Hepatocyte (in vitro differentiated cells): ENCODE results near the gene ABHD17A. TPM values are rescaled to one million over a fixed set of nuclear protein-coding genes. Genes with fewer than 3 reads are reported as not detected.

Experiments
- DNase-seq: peaks from one replicate; pipeline ENCODE4 v3.0.0-alpha.2; 2016; ENCODE audit warnings: low spot score
- H2AFZ ChIP-seq: fragments of 200-600 bp; sonication (generic); 2 replicates; pipeline ENCODE4 v1.6.0; 2016; ENCODE audit warnings: antibody characterized with exemption, mild to moderate bottlenecking
- H3K27ac ChIP-seq: fragments of 200-600 bp; sonication (generic); 2 replicates; pipeline ENCODE4 v1.5.1; 2016; ENCODE audit warnings: mild to moderate bottlenecking
- H3K27me3 ChIP-seq: fragments of 200-600 bp; sonication (generic); 2 replicates; pipeline ENCODE4 v1.6.1; 2016
- H3K36me3 ChIP-seq: fragments of 200-600 bp; sonication (generic); replicated peaks from 2 replicates; pipeline ENCODE4 v1.5.1; 2016; ENCODE audit warnings: low read depth; ENCODE audit not compliant: insufficient read depth
- H3K4me1 ChIP-seq: fragments of 200-600 bp; sonication (generic); 2 replicates; pipeline ENCODE4 v1.5.1; 2016; ENCODE audit warnings: mild to moderate bottlenecking, moderate library complexity; ENCODE audit not compliant: insufficient read depth
- H3K4me2 ChIP-seq: fragments of 200-600 bp; sonication (generic); 2 replicates; pipeline ENCODE4 v1.6.0; 2016
- H3K4me3 ChIP-seq: fragments of 200-600 bp; sonication (generic); 2 replicates; pipeline ENCODE4 v1.5.1; 2016; ENCODE audit warnings: mild to moderate bottlenecking
- H3K79me2 ChIP-seq: fragments of 200-600 bp; sonication (generic); 2 replicates; pipeline ENCODE4 v1.6.0; 2017; ENCODE audit warnings: mild to moderate bottlenecking
- H3K9me2 ChIP-seq: fragments of 200-600 bp; sonication (generic); replicated peaks from 2 replicates; pipeline ENCODE4 v1.6.0; 2017; ENCODE audit warnings: mild to moderate bottlenecking; ENCODE audit not compliant: insufficient read depth
- H3K9me3 ChIP-seq: fragments of 200-600 bp; sonication (generic); 2 replicates; pipeline ENCODE4 v1.5.1; 2016; ENCODE audit warnings: low read depth, mild to moderate bottlenecking
- H4K20me1 ChIP-seq: fragments of 200-600 bp; sonication (generic); 2 replicates; pipeline ENCODE4 v1.6.0; 2016; ENCODE audit warnings: mild to moderate bottlenecking; ENCODE audit not compliant: insufficient read depth, poor library complexity, severe bottlenecking
- CTCF ChIP-seq: fragments of 200-600 bp; sonication (generic); IDR thresholded peaks from 2 replicates; pipeline ENCODE4 v1.5.1; 2016; ENCODE audit warnings: antibody characterized with exemption, mild to moderate bottlenecking; ENCODE audit not compliant: poor library complexity
- EZH2 ChIP-seq: fragments of 200-600 bp; sonication (generic); IDR thresholded peaks from 2 replicates; pipeline ENCODE4 v1.6.1; 2016; ENCODE audit warnings: antibody characterized with exemption, mild to moderate bottlenecking, borderline replicate concordance
- EZH2phosphoT487 ChIP-seq: fragments of 200-600 bp; sonication (generic); IDR thresholded peaks from one replicate; pipeline ENCODE4 v1.6.1; 2018; ENCODE audit warnings: antibody characterized with exemption, mild to moderate bottlenecking, low read depth, moderate library complexity; ENCODE audit not compliant: unreplicated experiment, severe bottlenecking
- WGBS: methylation state at CpG from one replicate; pipeline ENCODE4 v1.1.6; 2016; ENCODE audit warnings: low lambda C conversion rate; ENCODE audit errors: missing lambda C conversion rate; 5-methylcytosine and 5-hydroxymethylcytosine counted together
- polyA plus RNA-seq: library from polyadenylated mRNA; unstranded; fragments of >200 nt; fragmentation: Nextera tagmentation; extraction: Ambion mirVana; gene quantifications from 2 replicates; pipeline ENCODE4 v1.2.1, GENCODE V29; 2016
- total RNA-seq: library from RNA; depleted of rRNA; stranded (reverse); fragments of >200 nt; gene quantifications from 2 replicates; pipeline ENCODE4 v1.2.3, GENCODE V29; 2014

ABHD17A gene
- total and polyA plus RNA-seq, 2 experiments from 2014 or later = 62.5 to 102 TPM

- no peak for DNase-seq
- H3K4me1 ChIP-seq = no peaks in the 10 kb centered on the region
- H3K9me2 ChIP-seq = no peaks in the 10 kb centered on the region
- H3K4me3 ChIP-seq = no peak overlapping the region
- H3K27ac ChIP-seq = no peak overlapping the region
- no peaks in the 10 kb centered on the region for H3K27me3 ChIP-seq
- peaks cover 15% of the 10 kb centered on the region for H3K79me2 ChIP-seq
- H3K9me3 ChIP-seq = no peaks in the 10 kb centered on the region
- peaks cover 18% of the 10 kb centered on the region for H4K20me1 ChIP-seq
- 95% methylated on average over 25 of the region's 25 CpGs for WGBS
- TF ChIP-seq CTCF = no peak
- TF ChIP-seq EZH2 = no peak
- TF ChIP-seq EZH2phosphoT487 = no peak
- H3K4me2 ChIP-seq = no peak overlapping the region
- H2AFZ ChIP-seq = no peak overlapping the region
- H3K36me3 ChIP-seq = no peaks in the 10 kb centered on the region
Observed at GRCh38 chr19:1917926-1918325, 32.6 kb upstream of the ABHD17A start.

- TF ChIP-seq EZH2phosphoT487 = no peak
- TF ChIP-seq EZH2 = no peak
- Histone ChIP-seq H2AFZ (no peak overlapping the region), H3K27me3 (no peaks in the 10 kb centered on the region), H3K4me2 (no peak overlapping the region), H3K4me3 (no peak overlapping the region), H3K9me2 (no peaks in the 10 kb centered on the region), H4K20me1 (peaks cover 20% of the 10 kb centered on the region), H3K4me1 (no peaks in the 10 kb centered on the region), H3K9me3 (no peaks in the 10 kb centered on the region), H3K36me3 (no peaks in the 10 kb centered on the region), H3K27ac (no peak overlapping the region), H3K79me2 (peaks cover 23% of the 10 kb centered on the region)
- 88% methylated on average over 17 of the region's 17 CpGs for WGBS
- no peak for DNase-seq
Observed at GRCh38 chr19:1917146-1917545, 31.9 kb upstream of the ABHD17A start.

GRCh38 chr19:1914826-1915341 lies 29.6 kb upstream of the ABHD17A start:
- Histone ChIP-seq H3K9me2 (no peaks in the 10 kb centered on the region), H3K4me3 (no peak overlapping the region), H2AFZ (no peak overlapping the region), H3K79me2 (peaks cover 45% of the 10 kb centered on the region), H3K27ac (no peak overlapping the region), H3K36me3 (no peaks in the 10 kb centered on the region), H3K4me2 (no peak overlapping the region), H3K27me3 (no peaks in the 10 kb centered on the region), H4K20me1 (peaks cover 28% of the 10 kb centered on the region), H3K4me1 (peaks cover under 1% of the 10 kb centered on the region), H3K9me3 (no peaks in the 10 kb centered on the region)
- TF ChIP-seq EZH2phosphoT487 (no peak), EZH2 (no peak), CTCF (no peak)
- 97% methylated on average over 21 of the region's 23 CpGs for WGBS
- no peak for DNase-seq

- WGBS = 97% methylated on average over 14 of the region's 23 CpGs
- DNase-seq = no peak
- TF ChIP-seq CTCF (no peak), EZH2phosphoT487 (no peak), EZH2 (no peak)
Observed at GRCh38 chr19:1913781-1914577, 28.7 kb upstream of the ABHD17A start.

More at GRCh38 chr19:1913781-1914577, 28.7 kb upstream of the ABHD17A start:
- Histone ChIP-seq H3K4me2 (no peak overlapping the region), H4K20me1 (peaks cover 36% of the 10 kb centered on the region), H3K27ac (no peak overlapping the region), H3K4me1 (peaks cover 3% of the 10 kb centered on the region), H3K4me3 (no peak overlapping the region), H3K9me2 (no peaks in the 10 kb centered on the region), H2AFZ (no peak overlapping the region), H3K36me3 (no peaks in the 10 kb centered on the region), H3K27me3 (no peaks in the 10 kb centered on the region), H3K9me3 (no peaks in the 10 kb centered on the region), H3K79me2 (peaks cover 54% of the 10 kb centered on the region)
